CD14-positive monocyte (primary cell): ENCODE measurements around the gene SCNN1A. TPM values are rescaled to one million over a fixed set of nuclear protein-coding genes. Genes with fewer than 3 reads are reported as not detected.

Experiments used
- DNase-seq, 3 donors: peaks; one replicate each; pipeline ENCODE4 v3.0.0-alpha.2; 2011 to 2022
- H2AFZ ChIP-seq: 2 replicates; pipeline ENCODE4 v1.6.0; 2012; ENCODE audit warnings: mild to moderate bottlenecking, low read depth, low read length, inconsistent platforms; ENCODE audit not compliant: insufficient read depth, poor library complexity, severe bottlenecking
- H3K27ac ChIP-seq, 2 donors: 1 replicate in 1 of 2; 2 replicates in 1 of 2; pipeline ENCODE4 v1.5.1; 2012 to 2013; ENCODE audit warnings: low read length in 2 of 2, control low read depth in 1 of 2, inconsistent platforms in 1 of 2, low read depth in 1 of 2, mild to moderate bottlenecking in 1 of 2
- H3K27me3 ChIP-seq, 2 donors: one replicate each; pipeline versions ENCODE4 v1.6.0 to v1.6.1; 2011 to 2013; ENCODE audit warnings: low read length in 2 of 2; ENCODE audit not compliant: control insufficient read depth in 2 of 2, insufficient read depth in 2 of 2
- H3K36me3 ChIP-seq, 2 donors: replicated peaks in 1 of 2; 1 replicate in 1 of 2; 2 replicates in 1 of 2; pipeline versions ENCODE4 v1.5.1 to v1.6.1; 2012 to 2013; ENCODE audit warnings: low read length in 2 of 2, control low read depth in 1 of 2, inconsistent platforms in 1 of 2, mild to moderate bottlenecking in 1 of 2; ENCODE audit not compliant: insufficient read depth in 2 of 2, control insufficient read depth in 1 of 2
- H3K4me1 ChIP-seq, 2 donors: 1 replicate in 1 of 2; 2 replicates in 1 of 2; pipeline versions ENCODE4 v1.5.1 to v1.6.1; 2012 to 2013; ENCODE audit warnings: low read length in 2 of 2, control low read depth in 1 of 2, inconsistent platforms in 1 of 2, mild to moderate bottlenecking in 1 of 2, moderate library complexity in 1 of 2; ENCODE audit not compliant: insufficient read depth in 2 of 2, control insufficient read depth in 1 of 2
- H3K4me2 ChIP-seq: replicated peaks from 2 replicates; pipeline ENCODE3; 2012; ENCODE audit warnings: low read length, moderate library complexity, mild to moderate bottlenecking; ENCODE audit not compliant: poor library complexity, severe bottlenecking; ENCODE audit errors: extremely low read depth
- H3K4me3 ChIP-seq, 3 experiments: fragments of 200-600 bp in 1 of 3; sonication (generic) in 1 of 3; replicated peaks in 1 of 3; 1 replicate in 2 of 3; 2 replicates in 1 of 3; pipeline ENCODE4 v1.5.1; 2011 to 2013; ENCODE audit warnings: low read length in 3 of 3, mild to moderate bottlenecking in 3 of 3, control low read depth in 2 of 3, low read depth in 2 of 3, inconsistent platforms in 1 of 3, moderate library complexity in 1 of 3
- H3K79me2 ChIP-seq: 2 replicates; pipeline ENCODE4 v1.6.0; 2012; ENCODE audit warnings: mild to moderate bottlenecking, control low read depth, inconsistent platforms, low read length, moderate library complexity; ENCODE audit not compliant: insufficient read depth
- H3K9ac ChIP-seq: 2 replicates; pipeline ENCODE4 v1.6.0; 2017; ENCODE audit warnings: low read length, mild to moderate bottlenecking; ENCODE audit not compliant: insufficient read depth, poor library complexity, severe bottlenecking
- H3K9me3 ChIP-seq, 2 donors: replicated peaks in 1 of 2; 1 replicate in 1 of 2; 2 replicates in 1 of 2; pipeline versions ENCODE4 v1.5.1 to v1.6.1; 2012 to 2013; ENCODE audit warnings: low read length in 2 of 2, control low read depth in 1 of 2; ENCODE audit not compliant: control insufficient read depth in 1 of 2, insufficient read depth in 1 of 2
- H4K20me1 ChIP-seq: 2 replicates; pipeline ENCODE4 v1.6.0; 2012; ENCODE audit warnings: mild to moderate bottlenecking, low read length, control low read depth, moderate library complexity; ENCODE audit not compliant: insufficient read depth
- H3K27ac Mint-ChIP-seq, 7 donors: one replicate each; pipeline ENCODE4 v1.8.0; 2020; ENCODE audit warnings: mild to moderate bottlenecking in 7 of 7, mixed read lengths in 7 of 7, moderate library complexity in 6 of 7, inconsistent platforms in 2 of 7
- H3K27me3 Mint-ChIP-seq, 3 donors: one replicate each; pipeline ENCODE4 v1.8.0; 2021 to 2022; ENCODE audit warnings: low read depth in 3 of 3, mild to moderate bottlenecking in 3 of 3, mixed read lengths in 3 of 3, moderate library complexity in 3 of 3, inconsistent platforms in 1 of 3
- H3K36me3 Mint-ChIP-seq, 2 donors: one replicate each; pipeline ENCODE4 v1.8.0; 2020; ENCODE audit warnings: mixed read lengths in 2 of 2, inconsistent platforms in 1 of 2, mild to moderate bottlenecking in 1 of 2
- H3K4me1 Mint-ChIP-seq: one replicate; pipeline ENCODE4 v1.8.0; 2020; ENCODE audit warnings: mild to moderate bottlenecking, mixed read lengths
- H3K4me3 Mint-ChIP-seq, 2 donors: one replicate each; pipeline ENCODE4 v1.8.0; 2020; ENCODE audit warnings: mild to moderate bottlenecking in 2 of 2, mixed read lengths in 2 of 2, moderate library complexity in 1 of 2
- H3K9me3 Mint-ChIP-seq, 7 donors: one replicate each; pipeline ENCODE4 v1.8.0; 2020 to 2022; ENCODE audit warnings: mixed read lengths in 7 of 7, mild to moderate bottlenecking in 6 of 7, moderate library complexity in 6 of 7, inconsistent platforms in 2 of 7
- CTCF ChIP-seq: fragments of 200-600 bp; IDR thresholded peaks from one replicate; pipeline ENCODE4 v1.8.0; 2022; ENCODE audit warnings: antibody characterized with exemption, mild to moderate bottlenecking
- WGBS: methylation state at CpG from one replicate; pipeline ENCODE4 v1.1.5; 2013; ENCODE audit warnings: missing lambda C conversion rate; ENCODE audit not compliant: insufficient coverage; 5-methylcytosine and 5-hydroxymethylcytosine counted together
- intact Hi-C, 2 donors: fragments of 100-400 bp; cut with micrococcal nuclease; formaldehyde crosslinking; loops; one replicate each; pipeline versions ENCODE4 v1.15.0 to v1.15.1; 2023
- polyA plus RNA-seq, 3 donors: library from polyadenylated mRNA; depleted of rRNA in 1 of 3; unstranded in 2 of 3; stranded (reverse) in 1 of 3; fragments of 300-500 nt in 2 of 3; fragments of >200 nt in 1 of 3; fragmentation: Illumina TruSeq in 2 of 3; gene quantifications; 1 replicate in 2 of 3; 2 replicates in 1 of 3; pipeline ENCODE4 v1.2.3, GENCODE V29; 2012 to 2021
- small RNA-seq: library from RNA; depleted of rRNA; stranded (forward); fragments of <200 nt; gene quantifications from one replicate; pipeline ENCODE3, GENCODE V24; 2012; ENCODE audit warnings: low read depth; ENCODE audit not compliant: insufficient read length

SCNN1A gene
- polyA plus RNA-seq, 3 donors, result 0.11 to 0.68 (median 0.63) TPM

- H3K27ac Mint-ChIP-seq, result no peak overlapping the region
- WGBS, result no CpG with 5 or more reads among the region's 10 CpGs
- H3K9ac ChIP-seq, result no peak overlapping the region
Observed at GRCh38 chr12:6297170-6297569, 78.2 kb downstream of the SCNN1A start.

More at GRCh38 chr12:6297170-6297569, 78.2 kb downstream of the SCNN1A start:
- Mint-ChIP-seq H3K27me3 (peaks cover 0 to 6% (median 3%) of the 10 kb centered on the region in 3 donors), H3K36me3 (no peaks in the 10 kb centered on the region), H3K9me3 (no peaks in the 10 kb centered on the region), H3K4me1 (peaks cover 13% of the 10 kb centered on the region), H3K4me3 (no peak overlapping the region)
- Histone ChIP-seq H2AFZ (no peak overlapping the region), H3K36me3 (no peaks in the 10 kb centered on the region), H3K4me1 (no peaks in the 10 kb centered on the region), H3K79me2 (no peaks in the 10 kb centered on the region), H4K20me1 (no peaks in the 10 kb centered on the region), H3K27ac (no peak overlapping the region), H3K4me2 (no peak overlapping the region), H3K4me3 (no peak overlapping the region), H3K9me3 (no peaks in the 10 kb centered on the region), H3K27me3 (no peaks in the 10 kb centered on the region)
- intact Hi-C loops, result no loop called here
- DNase-seq, result no peak
- TF ChIP-seq CTCF, result no peak

Small RNA genes within 50 kb of the gene (small RNA-seq; reads per million reads assigned to genes)
- not detected for gene RN7SL391P

Other genes with a start within 250 kb of the SCNN1A start
- 100 to 1,000 TPM in 1 of 3 donors, 1 to 10 TPM in 2; 7.6 to 323 (median 7.7) TPM for gene CD9, start 175.2 kb downstream of the SCNN1A start, polyA plus RNA-seq
- under 1 TPM in 1 of 3 donors, not detected in 2; 0.05 TPM for gene PLEKHG6, start 64.9 kb downstream of the SCNN1A start, polyA plus RNA-seq
- 100 to 1,000 TPM; 108 to 157 (median 152) TPM for gene TNFRSF1A, start 33.5 kb downstream of the SCNN1A start, polyA plus RNA-seq
- gene LTBR, start 8.6 kb upstream of the SCNN1A start, polyA plus RNA-seq, result 100 to 1,000 TPM in 1 of 3 donors, 10 to 100 TPM in 2; 56.4 to 108 (median 60.6) TPM
- 1 to 10 TPM in 1 of 3 donors, under 1 TPM in 2; 0.08 to 1.2 (median 0.88) TPM for gene CD27, start 69.4 kb upstream of the SCNN1A start, polyA plus RNA-seq
- gene TAPBPL, start 76.5 kb upstream of the SCNN1A start, polyA plus RNA-seq, result 100 to 1,000 TPM in 1 of 3 donors, 10 to 100 TPM in 2; 89.3 to 145 (median 91.8) TPM
- gene VAMP1, start 95.1 kb upstream of the SCNN1A start, polyA plus RNA-seq, result 10 to 100 TPM in 1 of 3 donors, under 1 TPM in 2; 0.84 to 24.6 (median 0.85) TPM
- gene MRPL51, start 117.7 kb upstream of the SCNN1A start, polyA plus RNA-seq, result 100 to 1,000 TPM in 2 of 3 donors, 10 to 100 TPM in 1; 22.0 to 238 (median 189) TPM
- gene NCAPD2, start 118.5 kb upstream of the SCNN1A start, polyA plus RNA-seq, result 10 to 100 TPM in 1 of 3 donors, 1 to 10 TPM in 2; 6.2 to 15.0 (median 8.3) TPM
- 1,000 to 10,000 TPM; 2,879 to 3,427 (median 3,223) TPM for gene GAPDH, start 159.0 kb upstream of the SCNN1A start, polyA plus RNA-seq
- 100 to 1,000 TPM in 1 of 3 donors, 10 to 100 TPM in 2; 10.7 to 178 (median 11.1) TPM for gene IFFO1, start 180.5 kb upstream of the SCNN1A start, polyA plus RNA-seq
- 10 to 100 TPM in 1 of 3 donors, 1 to 10 TPM in 2; 3.9 to 54.5 (median 5.7) TPM for gene NOP2, start 192.7 kb upstream of the SCNN1A start, polyA plus RNA-seq
- 10 to 100 TPM in 2 of 3 donors, 1 to 10 TPM in 1; 9.9 to 74.2 (median 16.2) TPM for gene CHD4, start 231.8 kb upstream of the SCNN1A start, polyA plus RNA-seq